GM23338 (cell line): Measurements from ENCODE around the gene TRHDE. TPM values are rescaled to one million over a fixed set of nuclear protein-coding genes. Genes with fewer than 3 reads are reported as not detected.

ENCODE experiments used
- ATAC-seq: fragments of 200-7000 bp; cut with Tn5 transposase; 3 replicates; pipeline ENCODE4 v1.9.1; 2020
- DNase-seq: peaks from one replicate; pipeline ENCODE4 v3.0.0-alpha.2; 2015; ENCODE audit warnings: low spot score
- H2AFZ ChIP-seq: fragments of 200-600 bp; sonication (generic); 2 replicates; pipeline ENCODE4 v1.8.0; 2016; ENCODE audit warnings: antibody characterized with exemption, mild to moderate bottlenecking, moderate library complexity
- H3F3A ChIP-seq: fragments of 200-600 bp; sonication (generic); replicated peaks from 2 replicates; pipeline ENCODE4 v1.8.0; 2017; ENCODE audit warnings: antibody characterized with exemption, mixed run types, low read depth
- H3K27ac ChIP-seq: fragments of 200-600 bp; sonication (generic); 2 replicates; pipeline ENCODE4 v1.6.1; 2016; ENCODE audit warnings: low read depth
- H3K27me3 ChIP-seq: fragments of 200-600 bp; sonication (generic); 2 replicates; pipeline ENCODE4 v1.8.0; 2016; ENCODE audit warnings: mild to moderate bottlenecking, mixed run types, moderate library complexity; ENCODE audit not compliant: insufficient read depth
- H3K36me3 ChIP-seq: fragments of 200-600 bp; sonication (generic); 2 replicates; pipeline ENCODE4 v1.8.0; 2016; ENCODE audit warnings: mild to moderate bottlenecking; ENCODE audit not compliant: insufficient read depth
- H3K4me1 ChIP-seq: fragments of 200-600 bp; sonication (generic); 2 replicates; pipeline ENCODE4 v1.8.0; 2016; ENCODE audit warnings: mild to moderate bottlenecking, moderate library complexity; ENCODE audit not compliant: insufficient read depth
- H3K4me2 ChIP-seq: fragments of 200-600 bp; sonication (generic); 2 replicates; pipeline ENCODE4 v1.7.1; 2017; ENCODE audit warnings: mixed run types
- H3K4me3 ChIP-seq: fragments of 200-600 bp; sonication (generic); 2 replicates; pipeline ENCODE4 v1.6.1; 2016; ENCODE audit warnings: mixed run types
- H3K79me2 ChIP-seq: fragments of 200-600 bp; sonication (generic); replicated peaks from 2 replicates; pipeline ENCODE4 v1.8.0; 2017; ENCODE audit warnings: mild to moderate bottlenecking; ENCODE audit not compliant: insufficient read depth
- H3K9me2 ChIP-seq: fragments of 200-600 bp; sonication (generic); 2 replicates; pipeline ENCODE4 v1.8.0; 2017; ENCODE audit not compliant: insufficient read depth
- H4K20me1 ChIP-seq: fragments of 200-600 bp; sonication (generic); replicated peaks from 2 replicates; pipeline ENCODE4 v1.8.0; 2017; ENCODE audit warnings: mild to moderate bottlenecking; ENCODE audit not compliant: insufficient read depth
- H3K27ac Mint-ChIP-seq: 2 replicates; pipeline ENCODE4 v1.8.0; 2020; ENCODE audit warnings: inconsistent platforms, mild to moderate bottlenecking, moderate library complexity, mixed read lengths
- H3K27me3 Mint-ChIP-seq: 3 replicates; pipeline ENCODE4 v1.8.0; 2022; ENCODE audit warnings: low read depth, mild to moderate bottlenecking, moderate library complexity, mixed read lengths, inconsistent platforms; ENCODE audit not compliant: insufficient read depth, poor library complexity
- H3K36me3 Mint-ChIP-seq: 3 replicates; pipeline ENCODE4 v1.8.0; 2021; ENCODE audit warnings: low read depth, mild to moderate bottlenecking, inconsistent platforms, moderate library complexity, mixed read lengths
- H3K4me1 Mint-ChIP-seq: 3 replicates; pipeline ENCODE4 v1.8.0; 2020; ENCODE audit warnings: mild to moderate bottlenecking, inconsistent platforms, mixed read lengths
- H3K4me3 Mint-ChIP-seq: 3 replicates; pipeline ENCODE4 v1.8.0; 2021; ENCODE audit warnings: moderate library complexity, mild to moderate bottlenecking, inconsistent platforms, mixed read lengths
- H3K9me3 Mint-ChIP-seq: 3 replicates; pipeline ENCODE4 v1.8.0; 2020; ENCODE audit warnings: moderate library complexity, mild to moderate bottlenecking, inconsistent platforms, mixed read lengths
- CREB1 ChIP-seq: fragments of 250-450 bp; sonication (Bioruptor Pico); IDR thresholded peaks from 2 replicates; pipeline ENCODE4 v1.5.0; 2020; ENCODE audit warnings: low read depth, mild to moderate bottlenecking, moderate library complexity
- CTCF ChIP-seq, 2 experiments: fragments of 200-600 bp in 1 of 2; sonication (generic) in 1 of 2; conservative IDR thresholded peaks; 2 replicates each; pipeline versions ENCODE4 v1.5.1 to v1.6.1; 2016 to 2017; ENCODE audit warnings: antibody characterized with exemption in 2 of 2, low read depth in 2 of 2, mild to moderate bottlenecking in 2 of 2, moderate library complexity in 1 of 2
- ETS1 ChIP-seq: IDR thresholded peaks from 2 replicates; pipeline ENCODE4 v1.6.1; 2016; ENCODE audit warnings: antibody characterized with exemption
- EZH2 ChIP-seq: fragments of 200-600 bp; sonication (generic); IDR thresholded peaks from one replicate; pipeline ENCODE4 v1.8.0; 2017; ENCODE audit warnings: antibody characterized with exemption, mild to moderate bottlenecking, low read depth; ENCODE audit not compliant: unreplicated experiment
- EZH2phosphoT487 ChIP-seq: fragments of 200-600 bp; sonication (generic); IDR thresholded peaks from one replicate; pipeline ENCODE4 v1.8.1; 2018; ENCODE audit warnings: antibody characterized with exemption; ENCODE audit not compliant: unreplicated experiment
- JUNB ChIP-seq: IDR thresholded peaks from one replicate; pipeline ENCODE4 v1.6.1; 2016; ENCODE audit warnings: antibody characterized with exemption; ENCODE audit not compliant: unreplicated experiment
- NANOG ChIP-seq: IDR thresholded peaks from 2 replicates; pipeline ENCODE4 v1.6.1; 2016; ENCODE audit warnings: antibody characterized with exemption, borderline replicate concordance
- POLR2AphosphoS5 ChIP-seq: IDR thresholded peaks from 2 replicates; pipeline ENCODE4 v1.6.1; 2016; ENCODE audit warnings: antibody characterized with exemption, low read depth
- REST ChIP-seq: IDR thresholded peaks from one replicate; pipeline ENCODE4 v1.6.1; 2018; ENCODE audit warnings: antibody characterized with exemption; ENCODE audit not compliant: unreplicated experiment
- STAT1 ChIP-seq: IDR thresholded peaks from one replicate; pipeline ENCODE4 v1.6.1; 2016; ENCODE audit warnings: antibody characterized with exemption; ENCODE audit not compliant: unreplicated experiment
- ZNF114 ChIP-seq: fragments of 250-450 bp; sonication (Bioruptor Pico); IDR thresholded peaks from 2 replicates; pipeline ENCODE4 v1.5.0; 2020; ENCODE audit warnings: mild to moderate bottlenecking, moderate library complexity
- ZNF331 ChIP-seq: fragments of 250-450 bp; sonication (Bioruptor Pico); IDR thresholded peaks from 2 replicates; pipeline ENCODE4 v1.5.0; 2020; ENCODE audit warnings: low read depth, mild to moderate bottlenecking, moderate library complexity
- ZNF462 ChIP-seq: fragments of 250-450 bp; sonication (Bioruptor Pico); IDR thresholded peaks from 2 replicates; pipeline ENCODE4 v1.5.0; 2020; ENCODE audit warnings: mild to moderate bottlenecking, moderate library complexity
- polyA plus RNA-seq: library from polyadenylated mRNA; unstranded; fragments of >200 nt; fragmentation: Nextera tagmentation; extraction: Ambion mirVana; gene quantifications from 2 replicates; pipeline ENCODE4 v1.2.1, GENCODE V29; 2016
- total RNA-seq: library from RNA; depleted of rRNA; stranded (reverse); fragments of >200 nt; shearing (Covaris generic); gene quantifications from 2 replicates; pipeline ENCODE4 v1.2.3, GENCODE V29; 2014

Gene TRHDE
- total and polyA plus RNA-seq, 2 experiments from 2014 or later: 1.3 to 7.7 TPM

GRCh38 chr12:72467985-72468384, 195.8 kb downstream of the TRHDE start:
- H3K4me1 ChIP-seq: no peaks in the 10 kb centered on the region
- peaks cover 10% of the 10 kb centered on the region for H3K4me1 Mint-ChIP-seq
- no peak overlapping the region for H3K4me3 ChIP-seq
- H3K27me3 Mint-ChIP-seq: no peaks in the 10 kb centered on the region
- no peak overlapping the region for H3K27ac ChIP-seq
- H3F3A ChIP-seq: no peaks in the 10 kb centered on the region
- H3K36me3 Mint-ChIP-seq: no peaks in the 10 kb centered on the region
- no peak overlapping the region for H3K4me3 Mint-ChIP-seq
- no peak for ATAC-seq
- no peaks in the 10 kb centered on the region for H3K9me3 Mint-ChIP-seq
- no peak overlapping the region for H3K4me2 ChIP-seq
- no peaks in the 10 kb centered on the region for H3K36me3 ChIP-seq
- no peak overlapping the region for H3K27ac Mint-ChIP-seq
- DNase-seq: no peak
- TF ChIP-seq CTCF (conservative IDR thresholded peaks at IDR 0.05; ENCODE audit: low read depth in 2 of 2) (no peak), ETS1 (no peak), POLR2AphosphoS5 (no peak), REST (no peak), NANOG (no peak), ZNF114 (no peak), STAT1 (no peak), CREB1 (no peak), JUNB (no peak), ZNF462 (no peak), EZH2 (no peak), EZH2phosphoT487 (no peak), ZNF331 (CRISPR knock-in tag) (no peak)
- H4K20me1 ChIP-seq: no peaks in the 10 kb centered on the region
- no peak overlapping the region for H2AFZ ChIP-seq
- no peaks in the 10 kb centered on the region for H3K79me2 ChIP-seq
- H3K9me2 ChIP-seq: no peaks in the 10 kb centered on the region
- H3K27me3 ChIP-seq: no peaks in the 10 kb centered on the region
